ENCODE results near the gene KIF20B.

- TF ChIP-seq CTCF (conservative IDR thresholded peaks at IDR 0.05; ENCODE audit: low read length): no peak
- no peak for TF ChIP-seq EZH2phosphoT487 (IDR thresholded peaks at IDR 0.05; ENCODE audit: borderline replicate concordance, low read depth, low read length)
Measured at GRCh38 chr10:89662596-89662995, 38.8 kb upstream of the KIF20B start.

All from OCI-LY7 (cell line).